Body of pancreas (tissue), 4 donors: ENCODE measurements around the gene MALT1.

ENCODE experiments used
- CTCF ChIP-seq, 7 experiments: fragments of 450-650 bp in 4 of 7; fragments of 200-600 bp in 3 of 7; sonication (generic) in 3 of 7; IDR thresholded peaks; one replicate each; pipeline ENCODE4 v1.5.1; 2016 to 2019; ENCODE audit warnings: antibody characterized with exemption in 7 of 7
- POLR2A ChIP-seq, 3 donors: fragments of 450-650 bp; IDR thresholded peaks; one replicate each; pipeline ENCODE4 v1.6.1; 2016; ENCODE audit warnings: antibody characterized with exemption in 3 of 3, mild to moderate bottlenecking in 2 of 3

DNA sequence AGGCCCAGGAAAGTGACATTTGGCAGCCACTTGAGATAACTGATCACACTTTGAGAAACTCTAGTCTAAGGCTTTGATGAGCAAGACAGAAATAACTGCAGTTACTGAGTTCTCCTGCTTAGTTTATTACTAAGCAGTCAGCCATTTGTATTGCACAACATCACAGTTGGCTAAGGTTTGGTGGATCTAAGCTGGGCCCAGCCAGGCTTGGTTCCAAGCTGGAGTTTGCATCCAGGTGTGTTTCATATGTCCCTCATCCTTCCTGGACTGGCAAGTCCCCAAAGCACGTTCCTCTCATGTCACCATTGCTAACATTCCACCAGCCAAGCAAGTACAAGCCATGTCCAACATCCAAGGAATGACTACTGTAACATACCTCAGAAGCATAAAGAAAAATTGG, 122.1 kb downstream of the MALT1 start:
- TF ChIP-seq POLR2A (IDR thresholded peaks at IDR 0.05) (no peak), CTCF (IDR thresholded peaks at IDR 0.05) (no peak)
